Loucy (cell line): Measurements from ENCODE around the gene GNAI1.

Experiments
- H2AFZ ChIP-seq: fragments of 200-600 bp; sonication (generic); 2 replicates; pipeline ENCODE4 v1.6.0; 2016; ENCODE audit warnings: antibody characterized with exemption, mild to moderate bottlenecking, low read length, moderate library complexity
- H3F3A ChIP-seq: fragments of 200-600 bp; 2 replicates; pipeline ENCODE4 v1.6.0; 2016; ENCODE audit warnings: antibody characterized with exemption, low read depth, mild to moderate bottlenecking
- H3K27me3 ChIP-seq: fragments of 200-600 bp; sonication (generic); 2 replicates; pipeline ENCODE4 v1.6.1; 2014; ENCODE audit warnings: low read length, mild to moderate bottlenecking; ENCODE audit not compliant: insufficient read depth, poor library complexity, severe bottlenecking
- H3K36me3 ChIP-seq: fragments of 200-600 bp; sonication (generic); 2 replicates; pipeline ENCODE4 v1.6.1; 2016; ENCODE audit warnings: low read length; ENCODE audit not compliant: insufficient read depth
- H3K4me1 ChIP-seq: fragments of 200-600 bp; sonication (generic); 2 replicates; pipeline ENCODE4 v1.5.1; 2014; ENCODE audit warnings: low read length, mild to moderate bottlenecking; ENCODE audit not compliant: insufficient read depth, poor library complexity, severe bottlenecking
- H3K4me2 ChIP-seq: fragments of 200-600 bp; sonication (generic); 2 replicates; pipeline ENCODE4 v1.6.0; 2014; ENCODE audit warnings: antibody characterized with exemption, low read length, low read depth, mild to moderate bottlenecking; ENCODE audit not compliant: poor library complexity, severe bottlenecking
- H3K4me3 ChIP-seq: fragments of 200-600 bp; sonication (generic); 2 replicates; pipeline ENCODE4 v1.5.1; 2014; ENCODE audit warnings: low read length, mild to moderate bottlenecking, mixed read lengths; ENCODE audit not compliant: poor library complexity, severe bottlenecking
- H3K79me2 ChIP-seq: fragments of 200-600 bp; sonication (generic); 2 replicates; pipeline ENCODE4 v1.6.1; 2014; ENCODE audit warnings: low read length; ENCODE audit not compliant: insufficient read depth
- H3K9ac ChIP-seq: fragments of 200-600 bp; sonication (generic); 2 replicates; pipeline ENCODE4 v1.6.0; 2014; ENCODE audit warnings: mild to moderate bottlenecking, low read depth, low read length, moderate library complexity; ENCODE audit not compliant: poor library complexity, severe bottlenecking
- H3K9me2 ChIP-seq: fragments of 200-600 bp; sonication (generic); replicated peaks from 2 replicates; pipeline ENCODE4 v1.6.1; 2016; ENCODE audit warnings: low read depth, low read length, mixed read lengths
- H3K9me3 ChIP-seq: fragments of 200-600 bp; sonication (generic); 2 replicates; pipeline ENCODE4 v1.6.1; 2014; ENCODE audit warnings: mild to moderate bottlenecking, antibody characterized with exemption, low read length, low read depth; ENCODE audit not compliant: insufficient read depth
- H4K20me1 ChIP-seq: fragments of 200-600 bp; sonication (generic); 2 replicates; pipeline ENCODE4 v1.6.0; 2014; ENCODE audit warnings: antibody characterized with exemption, low read length, mild to moderate bottlenecking; ENCODE audit not compliant: insufficient read depth, poor library complexity, severe bottlenecking
- EZH2phosphoT487 ChIP-seq: fragments of 200-600 bp; IDR thresholded peaks from 2 replicates; pipeline ENCODE4 v1.6.1; 2018; ENCODE audit warnings: antibody characterized with exemption, mild to moderate bottlenecking, moderate library complexity, borderline replicate concordance
- TF ChIP-seq, protein P1 (sequence below): fragments of 200-600 bp; sonication (generic); conservative IDR thresholded peaks from 2 replicates; pipeline ENCODE4 v1.5.1; 2014; ENCODE audit warnings: mild to moderate bottlenecking, antibody characterized with exemption, low read length

Gene GNAI1

DNA sequence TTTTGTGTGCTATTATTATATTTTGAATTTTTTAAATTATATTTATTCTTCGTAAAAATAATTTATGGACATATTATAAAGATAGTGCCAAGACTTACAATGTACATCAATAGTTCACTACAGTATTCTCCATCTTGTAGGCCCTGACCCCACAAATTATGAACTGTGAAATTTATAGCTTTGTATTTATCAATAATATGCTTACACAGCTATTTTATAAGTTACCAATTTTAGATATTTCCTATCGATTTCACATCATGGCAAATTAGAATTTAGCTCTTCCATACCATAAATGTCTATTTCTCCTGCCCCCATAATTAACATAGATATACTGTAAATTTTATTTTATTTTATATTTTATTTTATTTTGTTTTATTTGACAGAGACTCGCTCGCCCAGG is 34.4 kb upstream of the GNAI1 start:
- no peaks in the 10 kb centered on the region for H3K36me3 ChIP-seq
- no peaks in the 10 kb centered on the region for H3K79me2 ChIP-seq
- no peaks in the 10 kb centered on the region for H3K9me2 ChIP-seq
- H2AFZ ChIP-seq, result no peak overlapping the region
- peaks cover 14% of the 10 kb centered on the region for H3K9me3 ChIP-seq
- no peaks in the 10 kb centered on the region for H3K27me3 ChIP-seq
- no peaks in the 10 kb centered on the region for H3F3A ChIP-seq
- H4K20me1 ChIP-seq, result no peaks in the 10 kb centered on the region
- H3K9ac ChIP-seq, result no peak overlapping the region
- no peak overlapping the region for H3K4me3 ChIP-seq
- H3K4me1 ChIP-seq, result peaks cover 6% of the 10 kb centered on the region
- no peak for TF ChIP-seq EZH2phosphoT487
- H3K4me2 ChIP-seq, result no peak overlapping the region

DNA sequence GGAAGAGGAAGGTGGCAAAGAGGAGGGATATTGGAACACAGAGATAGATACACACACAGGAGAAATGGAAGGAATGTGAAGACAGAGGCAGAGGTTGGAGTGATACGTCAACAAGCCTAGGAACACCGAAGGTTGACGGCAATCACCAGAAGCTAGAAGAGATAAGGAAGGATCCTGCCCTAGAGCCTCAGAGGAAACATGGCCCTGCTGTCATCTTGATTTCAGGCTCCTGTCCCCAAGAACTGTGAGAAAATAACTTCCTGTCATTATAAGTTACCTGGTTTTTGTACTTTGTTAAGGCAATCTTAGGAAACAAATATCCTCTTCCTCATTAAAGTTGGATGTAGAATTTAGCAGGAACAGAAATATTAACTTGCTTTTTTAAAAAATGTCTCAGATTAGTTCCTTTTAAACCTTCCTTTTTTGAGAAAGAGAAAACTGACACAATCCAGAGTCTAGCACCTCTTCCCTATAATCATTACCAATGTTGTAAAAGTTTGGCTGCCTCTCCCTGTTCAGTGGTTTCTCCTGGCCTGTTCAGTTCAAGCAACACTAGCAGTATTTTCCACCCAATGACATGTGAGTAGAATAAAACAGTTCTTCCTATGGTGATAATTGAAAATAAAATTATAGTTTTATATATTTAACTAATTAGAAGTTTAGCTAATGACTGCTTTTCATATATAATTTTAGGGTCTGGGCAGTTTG is 28.8 kb upstream of the GNAI1 start:
- H3F3A ChIP-seq, result peaks cover 13% of the 10 kb centered on the region
- H3K4me1 ChIP-seq, result peaks cover 54% of the 10 kb centered on the region
- H3K4me3 ChIP-seq, result peak overlapping the region; percentile 60
- H4K20me1 ChIP-seq, result no peaks in the 10 kb centered on the region
- H3K9me3 ChIP-seq, result peaks cover 14% of the 10 kb centered on the region
- H3K4me2 ChIP-seq, result peak overlapping the region; percentile 76
- H3K27me3 ChIP-seq, result no peaks in the 10 kb centered on the region
- peak overlapping the region; percentile 41 for H2AFZ ChIP-seq
- H3K9ac ChIP-seq, result peak overlapping the region; percentile 67
- no peaks in the 10 kb centered on the region for H3K36me3 ChIP-seq
- H3K79me2 ChIP-seq, result no peaks in the 10 kb centered on the region
- TF ChIP-seq EZH2phosphoT487, result no peak
- TF ChIP-seq, protein P1, sequence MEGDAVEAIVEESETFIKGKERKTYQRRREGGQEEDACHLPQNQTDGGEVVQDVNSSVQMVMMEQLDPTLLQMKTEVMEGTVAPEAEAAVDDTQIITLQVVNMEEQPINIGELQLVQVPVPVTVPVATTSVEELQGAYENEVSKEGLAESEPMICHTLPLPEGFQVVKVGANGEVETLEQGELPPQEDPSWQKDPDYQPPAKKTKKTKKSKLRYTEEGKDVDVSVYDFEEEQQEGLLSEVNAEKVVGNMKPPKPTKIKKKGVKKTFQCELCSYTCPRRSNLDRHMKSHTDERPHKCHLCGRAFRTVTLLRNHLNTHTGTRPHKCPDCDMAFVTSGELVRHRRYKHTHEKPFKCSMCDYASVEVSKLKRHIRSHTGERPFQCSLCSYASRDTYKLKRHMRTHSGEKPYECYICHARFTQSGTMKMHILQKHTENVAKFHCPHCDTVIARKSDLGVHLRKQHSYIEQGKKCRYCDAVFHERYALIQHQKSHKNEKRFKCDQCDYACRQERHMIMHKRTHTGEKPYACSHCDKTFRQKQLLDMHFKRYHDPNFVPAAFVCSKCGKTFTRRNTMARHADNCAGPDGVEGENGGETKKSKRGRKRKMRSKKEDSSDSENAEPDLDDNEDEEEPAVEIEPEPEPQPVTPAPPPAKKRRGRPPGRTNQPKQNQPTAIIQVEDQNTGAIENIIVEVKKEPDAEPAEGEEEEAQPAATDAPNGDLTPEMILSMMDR, result no peak
- no peaks in the 10 kb centered on the region for H3K9me2 ChIP-seq

DNA sequence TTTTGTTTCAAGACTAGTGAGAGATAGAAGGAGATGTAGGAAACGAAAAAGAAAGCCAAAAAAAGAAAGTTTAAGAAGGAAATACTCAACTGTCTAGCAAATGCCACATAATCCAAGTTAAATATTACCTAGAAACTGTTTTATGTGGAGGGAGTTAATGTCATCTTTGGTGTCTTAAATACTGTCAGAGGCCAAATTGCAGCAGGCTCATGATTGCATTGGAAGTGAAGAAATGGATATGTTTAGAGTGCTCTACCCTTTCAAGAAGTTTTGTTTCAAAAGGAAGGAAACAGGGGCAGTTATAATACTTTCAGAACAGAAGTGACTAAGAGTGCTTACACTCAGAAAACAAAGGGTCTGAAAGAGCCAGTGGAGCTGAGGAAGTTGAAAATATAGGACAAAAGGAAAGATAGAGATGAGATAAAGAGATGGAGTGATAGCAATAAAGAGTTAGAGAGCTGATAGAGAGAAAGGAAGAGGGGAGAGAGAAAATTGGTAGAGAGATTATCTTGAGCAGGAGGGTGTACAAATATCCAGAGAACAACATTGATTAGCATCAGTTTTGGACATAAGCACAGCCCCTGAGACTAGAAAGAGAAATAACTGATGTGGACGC is 28.0 kb upstream of the GNAI1 start:
- Histone ChIP-seq H3K9ac (peak overlapping the region; percentile 67), H3K79me2 (no peaks in the 10 kb centered on the region), H3K4me2 (peak overlapping the region; percentile 76), H3K4me1 (peaks cover 55% of the 10 kb centered on the region), H3K9me3 (peaks cover 14% of the 10 kb centered on the region), H3K27me3 (no peaks in the 10 kb centered on the region), H3F3A (peaks cover 13% of the 10 kb centered on the region), H2AFZ (peak overlapping the region; percentile 7; the same call in 1 of the 2 replicates), H4K20me1 (no peaks in the 10 kb centered on the region), H3K9me2 (no peaks in the 10 kb centered on the region), H3K36me3 (no peaks in the 10 kb centered on the region), H3K4me3 (peak overlapping the region; percentile 60)
- no peak for TF ChIP-seq EZH2phosphoT487

DNA sequence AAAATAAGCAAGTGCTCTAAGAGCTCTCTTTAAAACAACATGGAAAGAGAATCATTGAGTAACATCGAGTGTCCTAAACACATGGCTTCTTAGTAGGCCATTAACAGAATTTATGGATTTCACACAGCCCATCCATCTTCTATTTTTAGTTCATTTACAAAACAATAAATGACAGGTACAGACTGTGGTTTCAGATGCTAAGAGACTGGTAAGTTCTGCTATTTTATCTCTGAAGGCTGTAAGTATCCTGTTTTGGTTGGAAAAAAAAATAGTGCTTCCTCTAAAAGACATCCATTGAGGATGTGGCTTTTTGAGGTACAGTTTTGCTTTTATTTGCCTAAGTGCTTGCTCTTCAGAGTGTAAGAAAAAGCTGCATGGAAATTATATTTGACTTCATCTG is 27.4 kb upstream of the GNAI1 start:
- TF ChIP-seq, protein P1, result no peak
- TF ChIP-seq EZH2phosphoT487, result no peak

More for the DNA sequence above, 27.4 kb upstream of the GNAI1 start:
- H3F3A ChIP-seq, result peaks cover 13% of the 10 kb centered on the region
- no peaks in the 10 kb centered on the region for H4K20me1 ChIP-seq
- H3K4me2 ChIP-seq, result peak overlapping the region; percentile 76
- H2AFZ ChIP-seq, result no peak overlapping the region
- no peaks in the 10 kb centered on the region for H3K27me3 ChIP-seq
- H3K4me1 ChIP-seq, result peaks cover 55% of the 10 kb centered on the region
- H3K36me3 ChIP-seq, result no peaks in the 10 kb centered on the region
- H3K9ac ChIP-seq, result peak overlapping the region; percentile 67
- H3K4me3 ChIP-seq, result peak overlapping the region; percentile 60
- H3K79me2 ChIP-seq, result no peaks in the 10 kb centered on the region
- peaks cover 10% of the 10 kb centered on the region for H3K9me3 ChIP-seq
- no peaks in the 10 kb centered on the region for H3K9me2 ChIP-seq
